KBM-7 (cell line): ENCODE data around the gene EYS.

Experiments
- DNase-seq: peaks from one replicate; pipeline ENCODE4 v3.0.0-alpha.2; 2015
- in situ Hi-C: fragments of 300-500 bp; cut with MboI; formaldehyde crosslinking; loops from 2 replicates; pipeline ENCODE4 v1.14.3; 2020; ENCODE audit warnings: low sequenced_read_pairs, low pct_unique_long_range_greater_than_20kb, mixed read lengths

Gene EYS

DNA sequence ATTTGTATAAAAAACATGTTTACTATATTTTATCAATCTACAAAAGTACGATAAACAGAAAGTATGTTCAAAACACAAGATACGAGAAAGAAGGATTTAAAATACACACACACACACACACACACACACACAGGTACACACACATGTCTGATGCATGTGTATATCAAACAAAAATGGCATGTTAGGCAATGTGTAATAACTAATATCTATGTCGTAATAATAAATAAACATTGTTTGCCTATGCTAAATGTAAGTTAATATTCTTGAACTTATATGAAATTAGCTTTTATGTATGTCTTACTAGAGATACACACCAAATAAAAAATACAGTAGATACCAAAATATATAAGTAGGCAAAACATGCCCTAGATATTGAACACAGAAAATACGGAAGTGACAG, 894.9 kb downstream of the EYS start:
- DNase-seq = no peak
- in situ Hi-C loops = no loop called here

DNA sequence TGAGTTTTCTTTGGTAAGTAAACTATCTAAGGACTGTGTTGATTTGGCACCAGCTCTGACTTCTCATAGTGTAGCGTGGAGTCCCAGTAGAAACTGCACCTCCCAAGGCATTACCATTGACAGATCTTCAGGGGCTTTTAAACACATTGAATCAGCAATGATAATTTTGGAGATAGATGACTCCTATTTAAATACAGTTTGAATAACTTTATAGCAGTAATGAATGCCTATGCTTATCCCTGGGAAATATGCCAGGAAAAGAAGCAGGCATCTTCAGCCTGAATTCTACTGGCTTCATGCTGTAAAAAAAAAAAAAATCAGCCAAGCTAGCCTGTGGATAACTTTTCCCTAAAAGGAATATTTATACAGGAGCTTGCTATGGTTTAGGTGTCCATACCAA, 895.9 kb downstream of the EYS start:
- in situ Hi-C loops = no loop called here
- DNase-seq = no peak

DNA sequence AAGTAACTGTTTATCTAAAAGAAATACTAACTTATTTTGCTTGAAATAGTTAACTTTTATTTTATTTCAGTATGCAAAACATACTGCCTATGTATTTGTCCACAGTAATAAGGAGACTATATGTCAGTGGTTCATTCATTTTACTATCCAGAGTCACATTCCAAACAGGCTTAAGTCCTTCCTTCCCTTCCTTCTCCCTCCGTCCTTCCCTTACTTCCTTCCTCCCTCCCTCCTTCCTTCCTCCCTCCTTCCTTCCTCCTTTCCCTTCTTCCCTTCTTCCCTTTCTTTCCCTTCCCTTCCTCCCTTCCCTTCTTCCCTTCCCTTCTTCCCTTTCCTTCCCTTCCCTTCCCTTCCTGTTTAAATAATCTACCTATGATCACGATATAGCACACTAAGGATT, 899.2 kb downstream of the EYS start:
- in situ Hi-C loops = no loop called here
- DNase-seq = no peak

DNA sequence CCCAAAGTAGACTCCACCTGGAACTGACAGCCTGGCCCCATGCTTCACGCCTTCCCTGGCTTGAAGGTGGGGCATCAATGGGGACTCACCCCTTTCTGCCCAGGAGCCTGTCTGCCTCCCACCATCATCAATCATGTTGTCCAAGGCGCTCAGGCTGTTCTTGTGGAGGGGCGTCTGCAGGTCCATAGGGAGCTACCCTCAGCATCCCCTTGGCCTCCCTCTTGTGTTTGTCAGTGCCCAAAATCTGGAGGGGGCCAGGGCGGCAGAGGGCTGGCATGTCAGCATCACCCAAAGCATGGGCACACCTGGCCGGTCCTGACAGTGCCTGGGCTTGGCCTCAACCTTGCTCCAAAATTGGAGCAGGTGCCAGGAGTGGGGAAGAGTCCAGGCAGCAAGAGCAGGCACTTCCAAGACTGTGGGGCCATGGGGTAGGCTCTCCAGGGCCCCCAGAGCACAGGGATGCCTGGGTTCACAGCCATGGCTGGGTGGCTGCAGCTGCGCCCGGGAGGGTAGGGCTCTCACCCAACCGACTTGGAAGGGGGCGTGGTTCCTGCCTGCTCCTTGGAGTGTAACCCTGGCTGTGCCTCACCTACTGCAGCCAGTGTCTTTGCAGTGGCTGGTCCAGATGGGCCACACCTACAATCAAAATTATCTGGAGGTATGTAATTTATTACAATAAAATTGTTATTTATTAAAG, 903.4 kb downstream of the EYS start:
- no peak for DNase-seq
- in situ Hi-C loops = no loop called here

DNA sequence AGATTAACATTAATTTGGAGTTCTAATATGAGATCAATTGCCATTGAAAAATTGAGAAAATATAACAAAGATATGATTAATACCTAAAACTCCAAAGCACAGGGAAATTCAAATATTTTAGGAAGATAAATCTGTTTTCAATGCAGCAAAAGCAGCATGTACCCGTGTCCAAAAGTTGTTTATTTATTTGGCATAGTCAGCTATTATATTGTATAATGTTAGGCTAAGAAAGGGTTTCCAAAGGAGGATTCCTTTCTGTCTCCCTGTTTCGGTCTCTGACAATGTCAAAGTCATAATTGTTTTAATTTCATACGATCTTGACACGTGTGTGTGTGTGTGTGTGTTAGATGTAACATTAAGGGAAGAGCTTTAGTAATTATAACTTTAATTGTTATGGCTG, 914.5 kb downstream of the EYS start:
- in situ Hi-C loops = no loop called here
- no peak for DNase-seq

DNA sequence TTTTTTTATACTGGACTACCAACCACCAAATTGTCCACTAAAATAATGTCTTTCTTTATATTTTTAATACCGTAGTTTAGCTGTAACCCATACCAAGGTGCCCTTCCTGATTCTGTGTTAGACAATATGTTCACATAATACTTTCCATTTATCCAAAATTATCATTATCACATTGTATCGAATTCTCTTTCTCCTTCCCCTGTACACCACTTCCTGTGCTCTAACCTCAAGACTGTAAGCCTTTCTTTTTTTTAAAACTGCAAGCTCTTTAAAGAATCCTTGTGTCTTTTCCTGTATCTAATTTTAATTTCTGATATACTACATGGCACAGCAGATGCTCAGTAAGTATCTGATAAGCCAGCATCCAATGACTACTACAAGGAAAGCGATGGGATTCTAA, 917.5 kb downstream of the EYS start:
- DNase-seq = peak; percentile 32

DNA sequence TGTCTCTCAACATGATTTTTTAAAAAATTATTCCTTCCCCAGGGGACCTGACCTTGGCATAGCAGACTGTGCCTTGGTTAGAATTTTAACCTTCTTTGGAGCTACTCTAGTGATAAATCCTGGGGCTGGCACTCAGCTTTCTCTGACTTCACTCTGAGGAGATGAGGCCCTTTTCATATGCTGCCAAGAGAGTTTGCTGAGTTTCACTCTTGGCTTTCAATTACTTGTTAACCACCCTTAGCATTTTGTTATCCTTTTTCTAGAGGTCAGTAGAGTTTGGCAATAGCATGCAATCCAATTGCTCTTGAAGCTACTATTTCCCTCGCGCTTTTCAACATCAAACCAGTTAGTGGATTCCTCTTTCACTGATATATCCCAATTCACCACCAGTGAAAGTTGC, 920.3 kb downstream of the EYS start:
- in situ Hi-C loops = no loop called here
- no peak for DNase-seq

More for the DNA sequence above, 917.5 kb downstream of the EYS start:
- in situ Hi-C loops = no loop called here

DNA sequence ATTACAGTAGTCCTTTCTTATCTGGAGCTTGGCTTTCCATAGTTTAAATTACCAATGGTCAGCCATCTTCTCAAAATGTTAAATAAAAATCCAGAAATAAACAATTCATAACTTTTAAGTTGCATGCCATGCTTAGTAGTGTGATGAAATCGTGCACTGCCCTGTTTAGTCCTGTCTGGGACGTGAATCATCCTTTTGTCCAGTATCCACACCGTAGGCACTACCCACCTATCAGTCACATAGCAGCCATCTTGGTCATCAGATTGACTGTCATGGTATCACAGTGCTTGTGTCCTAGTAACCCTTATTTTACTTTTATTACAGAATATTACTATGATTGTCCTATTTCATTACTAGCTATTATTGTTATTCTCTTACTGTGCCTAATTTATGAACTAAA, 924.1 kb downstream of the EYS start:
- DNase-seq = no peak
- in situ Hi-C loops = no loop called here

DNA sequence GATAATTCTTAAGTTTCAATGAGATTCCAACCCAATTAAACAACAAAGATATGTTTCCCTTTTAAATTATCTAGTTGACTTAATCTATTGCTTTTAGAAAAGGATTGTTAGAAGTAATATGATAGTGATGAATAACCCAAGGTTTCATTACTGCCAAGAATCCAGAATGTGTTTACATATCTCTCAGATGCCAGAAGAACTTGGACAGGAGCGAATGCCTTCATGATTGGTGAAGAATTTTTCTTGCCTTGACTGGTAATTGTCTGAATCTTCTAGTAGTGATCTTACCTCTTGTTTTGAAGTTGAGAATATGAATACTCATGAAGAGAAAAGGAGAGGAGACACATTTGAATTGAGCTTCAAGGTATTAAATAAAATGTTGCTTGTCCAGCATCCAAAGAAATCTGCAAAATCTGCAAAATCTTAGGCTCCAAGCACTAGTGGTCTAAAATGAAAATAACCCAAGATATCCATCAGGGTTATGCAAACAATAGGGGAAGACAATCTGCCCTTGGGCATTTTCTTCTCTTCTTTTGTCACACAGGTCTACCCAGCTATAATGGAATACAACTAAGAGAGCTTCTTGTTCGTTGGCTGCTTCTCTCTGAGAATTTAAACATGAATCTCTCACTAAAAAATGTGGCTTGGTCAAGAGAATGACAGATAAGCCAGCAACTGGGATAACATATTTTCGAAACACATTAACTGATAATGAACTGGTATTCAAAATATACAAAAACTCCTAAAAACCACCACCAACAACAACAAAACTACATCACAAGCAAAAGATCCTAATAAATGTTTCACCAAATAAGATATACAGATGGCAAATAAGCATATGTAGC, 928.9 kb downstream of the EYS start:
- DNase-seq = no peak
- in situ Hi-C loops = no loop called here

DNA sequence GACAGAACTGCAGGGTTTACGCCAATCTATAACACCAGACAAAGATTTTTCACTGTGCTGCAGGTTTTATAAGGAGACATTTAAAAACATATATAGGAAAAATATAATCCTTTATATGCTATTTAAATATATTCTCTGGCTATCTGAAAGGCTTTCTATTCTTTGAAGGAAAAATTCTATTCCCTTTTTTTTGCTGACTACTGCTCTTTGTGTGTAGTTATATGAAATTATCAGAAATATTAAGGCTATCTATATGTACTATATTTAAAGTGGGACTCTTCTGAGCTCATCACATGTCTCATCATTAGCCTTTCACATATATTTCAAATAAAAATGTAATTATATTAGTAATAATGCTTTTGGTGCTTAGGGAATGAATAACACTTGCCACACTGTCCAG, 930.7 kb downstream of the EYS start:
- in situ Hi-C loops = no loop called here
- DNase-seq = no peak

DNA sequence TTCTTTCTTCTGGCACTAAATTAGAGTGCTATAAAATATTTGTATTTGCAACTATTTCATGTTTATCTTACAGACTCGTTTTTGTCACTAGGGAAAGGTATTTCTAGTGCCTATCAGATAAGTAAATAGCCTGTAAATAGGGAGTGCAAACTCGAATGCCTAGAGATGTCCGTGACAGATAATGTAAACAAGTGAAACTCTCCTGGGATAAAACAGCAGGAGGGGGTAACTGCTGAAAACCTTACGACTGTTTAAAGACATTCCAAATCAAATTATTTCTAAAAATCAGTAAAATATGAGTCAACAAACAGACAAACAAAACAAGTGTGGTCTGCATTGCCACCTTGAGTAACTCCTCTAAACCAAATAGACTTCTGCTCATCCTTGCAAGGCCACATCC, 932.1 kb downstream of the EYS start:
- in situ Hi-C loops = no loop called here
- no peak for DNase-seq

DNA sequence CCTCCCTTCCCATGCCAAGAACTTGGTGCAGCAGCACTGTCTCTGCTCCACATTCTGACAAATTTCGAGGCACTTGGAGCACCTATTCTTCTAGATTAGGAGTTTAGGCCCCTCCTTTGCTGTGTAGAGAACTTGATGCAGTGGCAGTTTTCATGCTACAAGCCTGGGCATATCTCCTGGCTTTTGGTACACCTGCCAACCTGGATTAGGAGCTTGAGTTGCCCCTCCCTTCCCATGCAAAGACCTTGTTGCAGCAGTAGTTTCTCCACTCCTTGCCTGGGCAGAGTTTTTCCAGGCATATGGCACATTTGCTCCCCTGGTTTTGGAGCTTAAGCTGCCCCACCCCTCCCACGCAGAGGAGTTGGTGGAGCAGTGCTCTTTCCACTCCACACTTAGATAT, 956.1 kb downstream of the EYS start:
- peak; percentile 4 for DNase-seq
- in situ Hi-C loops = no loop called here

DNA sequence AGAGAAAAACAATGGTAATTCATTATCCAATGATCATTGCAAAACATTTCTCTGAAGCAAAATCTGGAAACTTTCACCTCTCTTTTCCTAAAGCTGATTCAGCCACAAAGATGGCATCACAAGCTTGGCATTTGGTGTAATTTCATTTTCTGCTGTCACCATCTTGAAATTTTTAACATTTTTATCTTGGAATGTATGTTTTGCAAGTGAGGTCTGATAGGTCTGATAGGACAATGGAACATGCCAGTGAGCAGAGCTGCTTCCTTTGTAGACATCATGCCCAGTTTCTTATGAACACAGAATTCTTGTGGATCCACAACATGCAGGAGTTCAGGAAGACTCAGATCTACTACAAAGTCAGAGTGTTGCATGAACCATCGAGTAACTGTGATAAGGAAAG, 969.6 kb downstream of the EYS start:
- in situ Hi-C loops = no loop called here
- no peak for DNase-seq

DNA sequence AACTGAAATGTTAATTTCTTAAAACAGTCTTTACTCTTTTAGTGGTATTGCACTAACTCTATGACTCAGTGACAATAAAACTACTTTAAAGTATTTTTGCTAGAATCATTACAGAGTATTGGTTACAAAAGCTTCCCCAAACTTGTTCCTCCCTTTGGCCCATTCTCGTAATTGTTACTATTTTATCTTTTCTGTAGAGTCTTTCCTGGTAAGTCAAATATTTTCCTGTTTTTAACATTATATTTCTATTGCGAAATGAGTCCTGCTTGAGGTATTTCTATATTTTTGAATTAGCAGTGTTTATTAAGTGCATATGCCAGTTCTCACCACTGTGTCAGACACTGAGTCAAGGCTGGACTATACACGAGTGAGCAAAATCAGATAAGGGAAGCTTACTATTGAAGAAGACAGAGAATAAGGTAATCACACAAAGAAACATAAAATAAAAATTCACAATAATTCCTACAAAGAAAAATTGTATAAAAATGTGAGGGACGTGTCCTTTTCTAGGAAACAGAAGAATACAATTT, 970.5 kb downstream of the EYS start:
- peak; percentile 5 for DNase-seq
- in situ Hi-C loops = no loop called here

DNA sequence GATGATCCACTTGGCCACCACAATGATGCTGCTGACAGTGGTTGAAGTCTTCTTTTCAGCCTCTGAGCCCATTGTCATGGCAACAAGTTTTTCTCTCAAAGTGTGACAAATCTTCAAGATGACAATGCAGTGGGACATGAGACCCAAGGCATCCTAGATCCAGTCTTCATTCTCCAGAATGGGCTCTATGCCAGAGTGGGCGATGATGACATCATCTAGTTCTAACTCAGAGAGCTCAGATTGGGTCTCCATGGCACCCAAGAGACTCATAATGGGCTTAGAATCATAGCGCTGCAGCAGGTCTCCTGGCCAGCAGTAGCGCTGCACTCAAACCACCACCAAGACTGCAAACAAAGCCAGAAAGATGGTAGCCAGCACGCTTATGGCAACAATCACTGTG, 973.6 kb downstream of the EYS start:
- in situ Hi-C loops = no loop called here
- no peak for DNase-seq

DNA sequence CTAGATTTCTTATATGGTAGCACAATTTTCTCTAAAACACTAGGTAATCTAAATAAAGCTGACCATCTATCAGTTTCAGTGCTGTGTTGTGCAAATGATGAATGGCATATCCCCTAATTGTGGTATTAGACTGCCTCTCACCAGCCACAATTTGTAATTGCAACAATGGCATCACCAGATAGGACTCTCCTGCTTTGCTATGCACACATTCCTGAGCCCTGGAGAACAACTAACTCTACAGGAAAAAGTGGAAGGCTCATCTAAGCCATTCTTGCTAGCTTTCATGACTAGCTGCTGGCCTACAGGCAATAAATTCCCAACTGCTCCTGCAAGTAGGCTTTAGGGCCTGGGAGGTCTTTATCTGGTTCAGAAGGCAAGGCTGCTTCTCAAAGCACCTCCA, 974.1 kb downstream of the EYS start:
- in situ Hi-C loops = no loop called here
- peak; percentile 21 for DNase-seq

DNA sequence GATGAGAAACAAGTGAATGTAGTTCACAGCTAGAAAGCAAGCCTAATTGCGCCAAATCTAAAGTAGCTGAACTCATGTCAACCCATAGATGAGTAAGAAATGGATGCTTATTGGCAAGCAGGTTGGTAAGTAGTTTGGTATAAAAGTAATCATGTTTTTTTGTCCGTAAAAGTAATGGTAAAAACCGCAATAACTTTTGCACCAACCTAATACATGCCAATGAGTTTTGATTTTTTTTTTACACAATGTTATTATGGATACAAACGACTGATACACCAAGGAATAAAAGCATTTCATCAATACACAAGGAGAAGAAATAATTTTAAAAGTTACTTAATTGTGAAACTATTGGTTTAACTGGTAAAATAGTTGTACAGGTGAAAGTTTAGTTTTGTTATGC, 977.5 kb downstream of the EYS start:
- DNase-seq = no peak
- in situ Hi-C loops = no loop called here

DNA sequence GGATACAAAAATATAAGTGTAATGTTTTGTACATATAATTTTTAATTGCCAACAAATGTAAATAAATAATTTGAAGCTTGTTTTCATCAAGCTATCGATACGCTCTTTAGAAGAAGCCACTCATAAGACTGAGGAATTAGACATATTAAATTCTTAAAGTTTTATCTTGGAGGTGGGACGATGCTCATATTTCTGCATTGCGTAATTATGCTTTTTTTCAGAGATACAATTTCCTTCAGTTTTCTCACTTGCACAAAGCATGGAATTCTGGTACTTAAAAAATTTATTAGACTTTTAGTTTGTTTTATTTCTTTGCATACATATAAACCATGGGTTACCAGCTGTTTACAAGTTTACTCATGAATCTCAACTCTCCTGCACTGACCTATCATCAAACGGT, 980.0 kb downstream of the EYS start:
- in situ Hi-C loops = no loop called here
- no peak for DNase-seq

DNA sequence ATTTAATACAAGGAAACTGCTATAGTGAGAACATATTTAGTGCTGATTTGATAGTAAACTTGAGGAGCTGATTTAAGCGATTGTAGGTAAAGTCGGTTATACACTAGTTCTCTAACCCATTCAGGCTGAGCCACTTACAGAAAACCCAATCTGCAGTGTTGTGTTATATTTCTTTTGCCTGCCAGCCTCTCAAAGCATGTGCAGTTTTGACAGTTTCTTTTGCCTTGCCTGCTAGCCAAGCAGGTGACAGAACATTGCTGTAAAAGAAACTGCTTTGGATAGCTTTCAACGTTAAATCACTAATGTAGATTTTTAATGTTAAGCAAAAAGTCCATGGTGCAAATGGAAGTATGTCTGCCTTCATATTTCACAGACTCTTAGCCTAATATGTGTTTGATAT, 982.9 kb downstream of the EYS start:
- in situ Hi-C loops = no loop called here
- DNase-seq = no peak

DNA sequence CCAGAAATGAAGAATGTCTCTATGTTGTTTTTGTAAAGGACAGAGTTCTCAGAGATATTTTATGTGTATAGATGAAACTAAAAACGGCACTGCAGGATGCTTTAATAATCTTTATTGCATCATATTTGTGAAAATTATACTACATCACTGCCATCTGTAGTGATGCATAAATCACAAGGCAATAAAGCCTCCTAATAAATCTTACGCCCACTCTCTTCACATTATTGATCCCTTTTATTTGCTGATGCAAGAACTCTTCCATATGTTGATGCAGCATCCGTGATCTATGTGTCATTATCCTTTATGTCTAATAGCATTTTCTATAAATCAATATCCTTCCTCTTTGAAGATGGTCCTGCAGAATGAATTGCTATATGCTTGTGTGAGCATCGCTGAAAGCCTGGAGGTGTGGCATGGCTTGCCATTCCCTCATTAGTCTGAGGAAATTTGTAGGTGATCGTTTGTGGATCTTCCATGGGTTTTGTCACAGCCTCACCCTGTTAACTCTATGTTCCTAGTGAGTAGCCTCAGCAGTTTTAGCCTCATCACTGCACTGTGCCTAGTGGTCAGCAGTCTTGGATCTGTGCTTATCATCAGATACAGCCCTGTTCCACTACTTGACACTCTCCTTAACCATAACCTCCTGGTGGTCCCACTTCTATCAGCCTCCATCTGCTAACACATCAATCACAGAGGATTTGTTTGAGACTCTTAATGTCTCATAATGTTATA, 983.5 kb downstream of the EYS start:
- in situ Hi-C loops = no loop called here

More for the DNA sequence above, 983.5 kb downstream of the EYS start:
- DNase-seq = no peak
